Smooth muscle cell of trachea (primary cell): ENCODE measurements around the gene PTMA. TPM values are rescaled to one million over a fixed set of nuclear protein-coding genes. Genes with fewer than 3 reads are reported as not detected.

Experiments
- total RNA-seq: library from RNA; depleted of rRNA; stranded (reverse); fragments of >200 nt; gene quantifications from 2 replicates; pipeline ENCODE4 v1.2.1, GENCODE V29; 2014

Gene PTMA, protein sequence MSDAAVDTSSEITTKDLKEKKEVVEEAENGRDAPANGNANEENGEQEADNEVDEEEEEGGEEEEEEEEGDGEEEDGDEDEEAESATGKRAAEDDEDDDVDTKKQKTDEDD
- 402 and 915 TPM in 2 replicates for total RNA-seq

GRCh38 chr2:231707927-231708772 lies at the start of gene PTMA:
Gene PTMA, plus strand, starts transcription at chr2:231708525. Its CDS starts 182 bp downstream, at chr2:231708707.

Other genes starting within 250 kb of the PTMA start
- 162 and 168 TPM in 2 replicates for gene NCL, start 244.0 kb upstream of the PTMA start, total RNA-seq
- under 0.01 and 0.17 TPM in 2 replicates for gene NMUR1, start 178.1 kb upstream of the PTMA start, total RNA-seq
- not detected in 2 replicates for gene TEX44, start 115.7 kb upstream of the PTMA start, total RNA-seq
- gene PDE6D, start 72.8 kb downstream of the PTMA start, total RNA-seq, result 18.0 and 28.1 TPM in 2 replicates
- gene COPS7B, start 77.9 kb downstream of the PTMA start, total RNA-seq, result 19.5 and 20.5 TPM in 2 replicates
- not detected in 2 replicates for gene NPPC, start 217.9 kb downstream of the PTMA start, total RNA-seq